H9 (cell line): ENCODE measurements around the gene SNRNP48. TPM values are rescaled to one million over a fixed set of nuclear protein-coding genes. Genes with fewer than 3 reads are reported as not detected.

Experiments
- DNase-seq: peaks from one replicate; pipeline ENCODE4 v3.0.0-alpha.2; 2017
- H2AFZ ChIP-seq: one replicate; pipeline ENCODE4 v1.6.1; 2013; ENCODE audit warnings: mild to moderate bottlenecking, low read length, control low read depth, moderate library complexity
- H2AK5ac ChIP-seq: 2 replicates; pipeline ENCODE4 v1.6.1; 2013; ENCODE audit warnings: low read length, control low read depth, mixed read lengths; ENCODE audit not compliant: insufficient read length
- H2BK120ac ChIP-seq: one replicate; pipeline ENCODE4 v1.6.1; 2013; ENCODE audit warnings: low read depth, mild to moderate bottlenecking, low read length, control low read depth, inconsistent platforms; ENCODE audit not compliant: poor library complexity, severe bottlenecking
- H2BK12ac ChIP-seq: 2 replicates; pipeline ENCODE4 v1.6.1; 2013; ENCODE audit warnings: low read length, control low read depth, mixed read lengths, low read depth; ENCODE audit not compliant: insufficient read length
- H2BK15ac ChIP-seq: 2 replicates; pipeline ENCODE4 v1.6.1; 2013; ENCODE audit warnings: low read depth, low read length, control low read depth
- H2BK20ac ChIP-seq: one replicate; pipeline ENCODE4 v1.6.1; 2013; ENCODE audit warnings: low read depth, mild to moderate bottlenecking, low read length, control low read depth, inconsistent platforms; ENCODE audit not compliant: poor library complexity, severe bottlenecking
- H2BK5ac ChIP-seq: 2 replicates; pipeline ENCODE4 v1.6.1; 2013; ENCODE audit warnings: low read length, control low read depth, mixed read lengths; ENCODE audit not compliant: insufficient read length
- H3K14ac ChIP-seq: 2 replicates; pipeline ENCODE4 v1.6.1; 2013; ENCODE audit warnings: low read length, control low read depth; ENCODE audit not compliant: insufficient read depth
- H3K18ac ChIP-seq: 2 replicates; pipeline ENCODE4 v1.6.1; 2013; ENCODE audit warnings: low read depth, mild to moderate bottlenecking, mixed read lengths, low read length, control low read depth; ENCODE audit not compliant: insufficient read length
- H3K23ac ChIP-seq: 2 replicates; pipeline ENCODE4 v1.6.1; 2013; ENCODE audit warnings: low read length, control low read depth, mixed read lengths, low read depth; ENCODE audit not compliant: insufficient read length
- H3K23me2 ChIP-seq: 2 replicates; pipeline ENCODE4 v1.6.1; 2013; ENCODE audit warnings: low read depth, mild to moderate bottlenecking, mixed read lengths, low read length, control low read depth; ENCODE audit not compliant: insufficient read length, poor library complexity, severe bottlenecking
- H3K27ac ChIP-seq: 2 replicates; pipeline ENCODE4 v1.5.1; 2013; ENCODE audit warnings: low read length, control low read depth, mixed read lengths, low read depth; ENCODE audit not compliant: insufficient read length
- H3K27me3 ChIP-seq: 2 replicates; pipeline ENCODE4 v1.6.1; 2013; ENCODE audit warnings: low read length, control low read depth, inconsistent platforms; ENCODE audit not compliant: insufficient read depth
- H3K4ac ChIP-seq: 2 replicates; pipeline ENCODE4 v1.6.1; 2013; ENCODE audit warnings: low read depth, mild to moderate bottlenecking, control low read depth, inconsistent platforms, low read length, moderate library complexity
- H3K4me1 ChIP-seq: 2 replicates; pipeline ENCODE4 v1.6.1; 2013; ENCODE audit warnings: low read length, control low read depth, inconsistent platforms; ENCODE audit not compliant: insufficient read depth
- H3K4me2 ChIP-seq: 2 replicates; pipeline ENCODE4 v1.6.1; 2013; ENCODE audit warnings: low read length, control low read depth, mixed read lengths; ENCODE audit not compliant: insufficient read length, insufficient read depth
- H3K56ac ChIP-seq: 2 replicates; pipeline ENCODE4 v1.6.1; 2013; ENCODE audit warnings: low read depth, mild to moderate bottlenecking, mixed read lengths, low read length, control low read depth; ENCODE audit not compliant: insufficient read length
- H3K79me1 ChIP-seq: 2 replicates; pipeline ENCODE4 v1.6.1; 2013; ENCODE audit warnings: low read depth, mild to moderate bottlenecking, moderate library complexity, low read length, control low read depth, inconsistent platforms; ENCODE audit not compliant: insufficient read depth, poor library complexity, severe bottlenecking
- H3K79me2 ChIP-seq: 2 replicates; pipeline ENCODE4 v1.6.1; 2013; ENCODE audit warnings: low read length, control low read depth, inconsistent platforms; ENCODE audit not compliant: insufficient read depth
- H3K9ac ChIP-seq: 2 replicates; pipeline ENCODE4 v1.6.1; 2013; ENCODE audit warnings: low read length, control low read depth, mixed read lengths; ENCODE audit not compliant: insufficient read length; ENCODE audit errors: extremely low read depth
- H3K9me3 ChIP-seq: one replicate; pipeline ENCODE4 v1.6.1; 2013; ENCODE audit warnings: low read depth, low read length, inconsistent platforms; ENCODE audit not compliant: control insufficient read depth
- H3T11ph ChIP-seq: one replicate; pipeline ENCODE4 v1.6.1; 2013; ENCODE audit warnings: mild to moderate bottlenecking, low read length, control low read depth, inconsistent platforms
- H4K20me1 ChIP-seq: one replicate; pipeline ENCODE4 v1.6.1; 2013; ENCODE audit not compliant: control insufficient read depth, insufficient read length, insufficient read depth
- H4K5ac ChIP-seq: 2 replicates; pipeline ENCODE4 v1.6.1; 2013; ENCODE audit warnings: low read depth, mild to moderate bottlenecking, mixed read lengths, low read length, control low read depth; ENCODE audit not compliant: insufficient read length
- H4K8ac ChIP-seq: replicated peaks from 2 replicates; pipeline ENCODE4 v1.6.1; 2013; ENCODE audit warnings: low read length, control low read depth, mixed read lengths, low read depth; ENCODE audit not compliant: insufficient read length
- H4K91ac ChIP-seq: 2 replicates; pipeline ENCODE4 v1.6.1; 2013; ENCODE audit warnings: low read depth, mild to moderate bottlenecking, moderate library complexity, mixed read lengths, low read length, control low read depth; ENCODE audit not compliant: insufficient read length
- H3K27ac Mint-ChIP-seq, 3 experiments: 2 replicates in 2 of 3; 3 replicates in 1 of 3; pipeline ENCODE4 v1.8.0; 2020 to 2021; ENCODE audit warnings: mixed read lengths in 3 of 3, mild to moderate bottlenecking in 1 of 3, moderate library complexity in 1 of 3
- H3K27me3 Mint-ChIP-seq: 2 replicates; pipeline ENCODE4 v1.8.0; 2021; ENCODE audit warnings: low read depth, mild to moderate bottlenecking, moderate library complexity, mixed read lengths
- H3K36me3 Mint-ChIP-seq, 3 experiments: 2 replicates in 2 of 3; 3 replicates in 1 of 3; pipeline ENCODE4 v1.8.0; 2020 to 2021; ENCODE audit warnings: low read depth in 3 of 3, mixed read lengths in 3 of 3; ENCODE audit not compliant: insufficient read depth in 1 of 3
- H3K4me1 Mint-ChIP-seq, 2 experiments: 2 replicates each; pipeline ENCODE4 v1.8.0; 2020; ENCODE audit warnings: mixed read lengths in 2 of 2
- H3K4me3 Mint-ChIP-seq, 2 experiments: 2 replicates in 1 of 2; 3 replicates in 1 of 2; pipeline ENCODE4 v1.8.0; 2020 to 2021; ENCODE audit warnings: mild to moderate bottlenecking in 2 of 2, mixed read lengths in 2 of 2, moderate library complexity in 1 of 2
- H3K9me3 Mint-ChIP-seq, 2 experiments: 2 replicates in 1 of 2; 3 replicates in 1 of 2; pipeline ENCODE4 v1.8.0; 2020; ENCODE audit warnings: mild to moderate bottlenecking in 2 of 2, mixed read lengths in 2 of 2, moderate library complexity in 1 of 2
- CTCF ChIP-seq: fragments of 200-600 bp; sonication (generic); conservative IDR thresholded peaks from 3 replicates; pipeline ENCODE4 v1.8.0; 2021; ENCODE audit warnings: antibody characterized with exemption, mild to moderate bottlenecking
- WGBS: extraction: QIAGEN DNeasy Blood & Tissue Kit; methylation state at CpG from one replicate; pipeline ENCODE4 v1.1.7; 2013; ENCODE audit warnings: missing lambda C conversion rate, low lambda C conversion rate, mixed read lengths; ENCODE audit not compliant: insufficient read length; ENCODE audit errors: extremely low coverage; 5-methylcytosine and 5-hydroxymethylcytosine counted together
- total RNA-seq: library from RNA; stranded (reverse); gene quantifications from 2 replicates; pipeline ENCODE4 v1.2.1, GENCODE V29; 2021

Gene SNRNP48
- total RNA-seq, 1 experiment from 2014 or later = 16.9 TPM

GRCh38 chr6:7562769-7563168 is 27.2 kb upstream of the SNRNP48 start:
- TF ChIP-seq CTCF = no peak
- H3K79me2 ChIP-seq = no peaks in the 10 kb centered on the region
- no peak overlapping the region for H3K18ac ChIP-seq
- no peak overlapping the region for H4K5ac ChIP-seq
- H3K56ac ChIP-seq = no peak overlapping the region
- H3K4me1 Mint-ChIP-seq = 0 out of 4 replicates have a peak, but pooled peaks cover 0 to 4% of the 10 kb centered on the region in 2 experiments
- no peak overlapping the region for H2BK20ac ChIP-seq
- no peak overlapping the region for H2BK12ac ChIP-seq
- H3K14ac ChIP-seq = no peak overlapping the region
- no peak overlapping the region for H2AK5ac ChIP-seq
- no peaks in the 10 kb centered on the region for H3K79me1 ChIP-seq
- H3K23me2 ChIP-seq = no peaks in the 10 kb centered on the region
- H3K27ac Mint-ChIP-seq = 0 out of 7 replicates have a peak overlapping the region, but pooled peaks of 1 of the 3 experiments have one; percentile 44
- no peaks in the 10 kb centered on the region for H3K27me3 ChIP-seq
- no peak overlapping the region for H3K4ac ChIP-seq
- H4K91ac ChIP-seq = no peak overlapping the region
- H3K36me3 Mint-ChIP-seq = peaks cover 25 to 79% (median 65%) of the 10 kb centered on the region in 3 experiments
- H3K4me3 Mint-ChIP-seq = no peak overlapping the region
- H2BK120ac ChIP-seq = no peak overlapping the region
- no peaks in the 10 kb centered on the region for H3K4me1 ChIP-seq
- H2AFZ ChIP-seq = no peak overlapping the region
- H4K8ac ChIP-seq = no peak overlapping the region
- H2BK15ac ChIP-seq = no peak overlapping the region
- H2BK5ac ChIP-seq = no peak overlapping the region
- no peaks in the 10 kb centered on the region for H3K27me3 Mint-ChIP-seq
- no peak overlapping the region for H3K9ac ChIP-seq
- WGBS = no CpG with 5 or more reads among the region's 4 CpGs
- no peaks in the 10 kb centered on the region for H4K20me1 ChIP-seq
- H3K4me2 ChIP-seq = no peak overlapping the region
- no peak overlapping the region for H3K27ac ChIP-seq
- H3K23ac ChIP-seq = no peak overlapping the region
- DNase-seq = no peak
- no peak overlapping the region for H3T11ph ChIP-seq
- H3K9me3 ChIP-seq = no peaks in the 10 kb centered on the region
- no peaks in the 10 kb centered on the region for H3K9me3 Mint-ChIP-seq
